Neuronal stem cell (in vitro differentiated cells): ENCODE data around the gene FAM174C. TPM values are rescaled to one million over a fixed set of nuclear protein-coding genes. Genes with fewer than 3 reads are reported as not detected.
A peak's percentile ranks its signal among the peaks of the same experiment; 100 is the strongest.

Experiments
- DNase-seq: peaks from one replicate; pipeline ENCODE4 v3.0.0-alpha.2; 2013; ENCODE audit warnings: low spot score
- H2AFZ ChIP-seq: one replicate; pipeline ENCODE4 v1.6.1; 2013; ENCODE audit warnings: mild to moderate bottlenecking, low read length, inconsistent platforms
- H2AK5ac ChIP-seq: 2 replicates; pipeline ENCODE4 v1.6.1; 2013; ENCODE audit warnings: low read depth, mild to moderate bottlenecking, inconsistent platforms, low read length, moderate library complexity, mixed read lengths
- H2BK120ac ChIP-seq: 2 replicates; pipeline ENCODE4 v1.6.1; 2013; ENCODE audit warnings: low read depth, mild to moderate bottlenecking, inconsistent platforms, low read length, moderate library complexity, mixed read lengths
- H2BK12ac ChIP-seq: one replicate; pipeline ENCODE4 v1.6.1; 2013; ENCODE audit warnings: low read length, inconsistent platforms
- H2BK15ac ChIP-seq: 2 replicates; pipeline ENCODE4 v1.6.1; 2013; ENCODE audit warnings: mild to moderate bottlenecking, low read length, inconsistent platforms, mixed read lengths
- H2BK5ac ChIP-seq: one replicate; pipeline ENCODE4 v1.6.1; 2013; ENCODE audit warnings: inconsistent platforms, mild to moderate bottlenecking, low read length, moderate library complexity
- H3K14ac ChIP-seq: one replicate; pipeline ENCODE4 v1.6.1; 2013; ENCODE audit warnings: low read length, inconsistent platforms
- H3K18ac ChIP-seq: 2 replicates; pipeline ENCODE4 v1.6.1; 2013; ENCODE audit warnings: low read length, inconsistent platforms
- H3K23ac ChIP-seq: 2 replicates; pipeline ENCODE4 v1.6.1; 2013; ENCODE audit warnings: low read depth, mild to moderate bottlenecking, mixed read lengths, low read length, inconsistent platforms; ENCODE audit not compliant: poor library complexity
- H3K27ac ChIP-seq: replicated peaks from 3 replicates; pipeline ENCODE4 v1.5.1; 2013; ENCODE audit warnings: low read length, inconsistent platforms
- H3K27me3 ChIP-seq, 3 experiments: 2 replicates each; pipeline ENCODE4 v1.6.1; 2013; ENCODE audit warnings: low read length in 3 of 3, mild to moderate bottlenecking in 2 of 3, inconsistent platforms in 1 of 3, low read depth in 1 of 3, mixed read lengths in 1 of 3, moderate library complexity in 1 of 3; ENCODE audit not compliant: control insufficient read depth in 3 of 3, insufficient read depth in 3 of 3
- H3K36me3 ChIP-seq, 2 donors: replicated peaks in 1 of 2; 2 replicates each; pipeline ENCODE4 v1.6.1; 2013; ENCODE audit warnings: low read length in 2 of 2; ENCODE audit not compliant: control insufficient read depth in 2 of 2, insufficient read depth in 2 of 2
- H3K4ac ChIP-seq: 2 replicates; pipeline ENCODE4 v1.6.1; 2013; ENCODE audit warnings: inconsistent platforms, mild to moderate bottlenecking, low read length, moderate library complexity
- H3K4me1 ChIP-seq, 2 donors: 1 replicate in 1 of 2; 2 replicates in 1 of 2; pipeline ENCODE4 v1.6.1; 2013; ENCODE audit warnings: low read length in 2 of 2, low read depth in 1 of 2; ENCODE audit not compliant: control insufficient read depth in 2 of 2, insufficient read depth in 1 of 2
- H3K4me2 ChIP-seq: one replicate; pipeline ENCODE4 v1.6.1; 2013; ENCODE audit warnings: mild to moderate bottlenecking, low read length, inconsistent platforms; ENCODE audit not compliant: insufficient read depth, poor library complexity, severe bottlenecking
- H3K4me3 ChIP-seq, 2 donors: 2 replicates each; pipeline ENCODE4 v1.5.1; 2013; ENCODE audit warnings: low read length in 2 of 2, mild to moderate bottlenecking in 2 of 2, inconsistent platforms in 1 of 2, moderate library complexity in 1 of 2
- H3K79me1 ChIP-seq: one replicate; pipeline ENCODE4 v1.6.1; 2013; ENCODE audit warnings: low read depth, mild to moderate bottlenecking, inconsistent platforms, low read length, moderate library complexity
- H3K9ac ChIP-seq: one replicate; pipeline ENCODE4 v1.6.1; 2013; ENCODE audit warnings: mild to moderate bottlenecking, low read depth, low read length, inconsistent platforms; ENCODE audit not compliant: poor library complexity
- H3K9me3 ChIP-seq, 2 donors: replicated peaks in 1 of 2; 2 replicates each; pipeline versions ENCODE3 to v1.6.1; 2013; ENCODE audit warnings: low read length in 2 of 2, mild to moderate bottlenecking in 2 of 2, inconsistent platforms in 1 of 2, low read depth in 1 of 2, mixed read lengths in 1 of 2, moderate library complexity in 1 of 2; ENCODE audit not compliant: control insufficient read depth in 2 of 2, insufficient read depth in 1 of 2
- H4K8ac ChIP-seq: one replicate; pipeline ENCODE4 v1.6.1; 2013; ENCODE audit warnings: low read depth, mild to moderate bottlenecking, inconsistent platforms, low read length, moderate library complexity
- H4K91ac ChIP-seq: one replicate; pipeline ENCODE4 v1.6.1; 2013; ENCODE audit warnings: low read length, low read depth, mild to moderate bottlenecking, inconsistent platforms; ENCODE audit not compliant: poor library complexity
- WGBS, 2 donors: extraction: QIAGEN DNeasy Blood & Tissue Kit; methylation state at CpG; one replicate each; pipeline ENCODE4 v1.1.7; 2013; ENCODE audit warnings: missing lambda C conversion rate in 2 of 2, mixed read lengths in 1 of 2; ENCODE audit not compliant: insufficient read length in 2 of 2, insufficient replicate concordance in 1 of 2; ENCODE audit errors: extremely low coverage in 2 of 2; 5-methylcytosine and 5-hydroxymethylcytosine counted together
- polyA plus RNA-seq, 2 experiments: library from polyadenylated mRNA; stranded (reverse); fragments of 200-250 nt; gene quantifications; one replicate each; pipeline ENCODE4 v1.2.3, GENCODE V29; 2013

Gene FAM174C
- 23.8 TPM for polyA plus RNA-seq (2013, experiment 1 of 2)
- 24.1 TPM for polyA plus RNA-seq (2013, experiment 2 of 2)

DNA sequence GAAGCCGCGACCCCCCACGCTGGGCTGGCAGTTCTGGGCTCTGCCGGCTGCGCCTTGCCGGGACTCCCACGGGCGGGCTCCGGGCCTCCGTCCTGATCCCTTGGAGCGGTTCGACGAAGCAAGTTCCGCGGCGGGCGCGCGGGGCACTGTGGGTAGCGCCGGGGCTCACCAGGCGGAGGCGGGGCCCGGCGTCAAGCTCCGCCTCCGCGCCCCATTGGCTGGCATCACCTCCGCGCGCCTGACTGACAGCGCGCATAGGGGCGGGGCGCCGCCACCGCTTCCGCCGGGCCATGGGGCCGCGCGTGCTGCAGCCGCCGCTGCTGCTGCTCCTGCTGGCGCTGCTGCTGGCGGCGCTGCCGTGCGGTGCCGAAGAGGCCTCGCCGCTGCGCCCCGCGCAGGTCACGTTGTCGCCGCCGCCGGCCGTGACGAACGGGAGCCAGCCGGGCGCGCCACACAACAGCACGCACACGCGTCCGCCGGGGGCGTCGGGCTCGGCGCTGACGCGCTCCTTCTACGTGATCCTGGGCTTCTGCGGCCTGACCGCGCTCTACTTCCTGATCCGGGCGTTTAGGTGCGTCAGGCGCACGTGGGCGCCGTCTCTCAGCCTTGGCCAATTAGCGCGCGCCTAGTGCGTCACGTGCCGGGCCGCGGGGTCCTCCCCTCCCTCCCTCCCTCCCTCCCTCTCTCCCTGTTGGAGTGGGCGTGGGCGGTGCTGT, at the start of gene FAM174C:
Gene FAM174C, plus strand, starts transcription at position 271 of the 716 bp plus-strand sequence. Its CDS starts 20 bp downstream, at position 291.
- H3K4me1 ChIP-seq, result peaks cover 19 to 22% of the 10 kb centered on the region in 2 donors
- DNase-seq, result peak; percentile 93

DNA sequence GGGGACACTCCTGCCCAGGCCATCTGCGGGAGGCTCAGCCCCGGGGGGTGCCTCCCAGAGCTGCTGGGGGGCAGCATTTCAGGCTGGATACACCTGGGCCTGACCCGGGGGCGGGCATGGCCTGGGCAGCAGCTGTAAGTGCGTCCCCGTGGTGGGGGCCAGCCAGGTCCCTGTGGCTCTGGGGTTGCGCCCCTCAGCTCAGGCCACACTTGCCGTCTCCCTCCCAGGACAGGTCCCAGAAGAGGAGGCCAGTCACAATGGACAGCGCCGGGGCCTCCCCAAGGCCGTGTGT, 49.2 kb upstream of the FAM174C start:
- DNase-seq, result no peak
- H3K23ac ChIP-seq, result peak overlapping the region; percentile 55

More for the DNA sequence above, at the start of gene FAM174C:
- peak within 1 kb of the TSS; percentile 99 for H2BK5ac ChIP-seq
- H3K9me3 ChIP-seq, result no peaks in the 10 kb centered on the region
- H2BK15ac ChIP-seq, result peak within 1 kb of the TSS; percentile 98
- H3K18ac ChIP-seq, result peak within 1 kb of the TSS; percentile 99
- peak within 1 kb of the TSS; percentile 75 for H4K8ac ChIP-seq
- H3K23ac ChIP-seq, result peak within 1 kb of the TSS; percentile 99
- H3K27me3 ChIP-seq, result no peaks in the 10 kb centered on the region
- peak within 1 kb of the TSS; percentile 98 for H2AK5ac ChIP-seq
- peak within 1 kb of the TSS; percentile 77 to 96 for H3K4me3 ChIP-seq
- peaks cover 16% of the 10 kb centered on the region for H3K79me1 ChIP-seq
- peak within 1 kb of the TSS; percentile 95 for H3K4me2 ChIP-seq
- H3K14ac ChIP-seq, result peak within 1 kb of the TSS; percentile 90
- H2BK12ac ChIP-seq, result peak within 1 kb of the TSS; percentile 93
- peak within 1 kb of the TSS; percentile 99 for H4K91ac ChIP-seq
- no CpG with 5 or more reads among the region's 98 CpGs for WGBS, 2 donors
- H2AFZ ChIP-seq, result peak within 1 kb of the TSS; percentile 87
- H2BK120ac ChIP-seq, result no peak within 1 kb of the TSS
- peak within 1 kb of the TSS; percentile 100 for H3K9ac ChIP-seq
- peak within 1 kb of the TSS; percentile 100 for H3K27ac ChIP-seq
- H3K4ac ChIP-seq, result peak within 1 kb of the TSS; percentile 97
- peaks cover 53 to 72% of the 10 kb centered on the region in 2 donors for H3K36me3 ChIP-seq

DNA sequence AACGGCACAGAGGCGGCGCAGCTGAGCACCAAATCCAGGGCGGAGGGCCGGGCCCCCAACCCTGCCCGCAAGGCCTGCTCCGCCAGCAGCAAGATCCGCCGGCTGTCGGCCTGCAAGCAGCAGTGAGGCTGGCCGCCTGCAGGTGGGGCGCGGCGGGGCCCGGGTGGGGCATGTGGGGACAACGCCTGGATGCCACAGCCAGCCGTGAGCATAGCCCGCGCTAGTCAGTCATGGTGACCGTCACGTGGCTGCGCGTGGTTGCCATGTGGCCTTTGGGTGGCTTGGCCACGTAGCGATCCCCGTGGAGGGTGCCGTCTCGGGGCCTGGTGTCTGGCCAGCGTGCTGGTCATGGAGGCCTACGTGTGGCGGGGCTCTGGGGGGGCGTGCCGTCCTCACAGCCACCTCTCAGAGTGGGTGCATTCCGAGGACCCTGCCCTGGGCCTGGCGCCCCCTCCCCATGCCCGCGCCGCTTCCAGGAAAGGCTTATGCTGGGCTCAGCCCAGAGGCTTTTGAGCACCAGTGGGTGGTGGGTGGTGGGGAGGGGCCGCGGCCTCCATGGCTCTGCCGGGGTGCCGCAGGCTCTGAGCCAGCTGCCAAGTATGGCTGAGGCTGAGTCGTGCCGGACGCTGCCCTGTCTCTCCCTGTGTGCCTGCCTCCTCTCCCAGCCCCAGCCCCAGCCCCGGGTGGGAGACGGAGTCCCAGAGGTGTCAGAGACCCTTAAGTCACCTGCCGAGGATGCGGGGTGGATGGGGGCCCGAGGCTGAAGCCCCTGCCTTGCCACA, 48.6 kb upstream of the FAM174C start:
- Histone ChIP-seq H2BK12ac (no peak overlapping the region), H3K14ac (peak overlapping the region; percentile 38), H4K8ac (peak overlapping the region; percentile 82), H3K27ac (no peak overlapping the region), H2AK5ac (peak overlapping the region; percentile 56), H3K9ac (no peak overlapping the region), H3K18ac (no peak overlapping the region), H2AFZ (no peak overlapping the region), H3K23ac (peak overlapping the region; percentile 91), H3K27me3 (no peaks in the 10 kb centered on the region), H2BK120ac (no peak overlapping the region), H2BK5ac (peak overlapping the region; percentile 75), H3K4me1 (no peaks in the 10 kb centered on the region), H3K9me3 (no peaks in the 10 kb centered on the region), H3K79me1 (peaks cover 25% of the 10 kb centered on the region), H3K4me3 (no peak overlapping the region), H2BK15ac (no peak overlapping the region), H4K91ac (no peak overlapping the region), H3K4ac (no peak overlapping the region), H3K4me2 (no peak overlapping the region), H3K36me3 (peaks cover 22 to 75% of the 10 kb centered on the region in 2 donors)
- no CpG with 5 or more reads among the region's 50 CpGs for WGBS, 2 donors
- DNase-seq, result no peak

More for the DNA sequence above, 49.2 kb upstream of the FAM174C start:
- Histone ChIP-seq H3K27ac (no peak overlapping the region), H3K4me2 (no peak overlapping the region), H3K79me1 (peaks cover 22% of the 10 kb centered on the region), H3K9me3 (no peaks in the 10 kb centered on the region), H3K18ac (peak overlapping the region; percentile 57), H3K4me3 (no peak overlapping the region), H3K14ac (no peak overlapping the region), H2AFZ (no peak overlapping the region), H2BK15ac (no peak overlapping the region), H3K9ac (peak overlapping the region; percentile 21), H4K91ac (no peak overlapping the region), H4K8ac (no peak overlapping the region), H3K36me3 (peaks cover 19 to 77% of the 10 kb centered on the region in 2 donors), H3K4me1 (no peaks in the 10 kb centered on the region), H2BK120ac (no peak overlapping the region), H2BK12ac (no peak overlapping the region), H2AK5ac (peak overlapping the region; percentile 75), H3K4ac (no peak overlapping the region), H2BK5ac (no peak overlapping the region), H3K27me3 (no peaks in the 10 kb centered on the region)
- no CpG with 5 or more reads among the region's 11 CpGs for WGBS, 2 donors
